SK-N-SH (cell line): ENCODE measurements around the gene SH2D3C. TPM values are rescaled to one million over a fixed set of nuclear protein-coding genes. Genes with fewer than 3 reads are reported as not detected.

Experiments used
- CTCF ChIA-PET: fragments of 300-600, 350-600 bp; formaldehyde crosslinking; extraction: SDS; loops from one replicate; lab custom pipeline; 2021; lab: Yijun Ruan, JAX
- POLR2A ChIA-PET: fragments of 350-600 bp; sonication (Branson Sonifier 250); formaldehyde crosslinking; extraction: SDS; loops from one replicate; lab custom pipeline; 2020; ENCODE audit warnings: antibody characterized with exemption, inconsistent platforms; lab: Yijun Ruan, JAX
- DNase-seq: peaks from one replicate; pipeline ENCODE4 v3.0.0; 2012
- H2AFZ ChIP-seq: fragments of 200-600 bp; sonication (generic); 2 replicates; pipeline ENCODE4 v1.8.1; 2016; ENCODE audit warnings: antibody characterized with exemption, mild to moderate bottlenecking, low read depth
- H3F3A ChIP-seq: fragments of 200-600 bp; sonication (generic); replicated peaks from 2 replicates; pipeline ENCODE3; 2016; ENCODE audit warnings: antibody characterized with exemption, mild to moderate bottlenecking; ENCODE audit not compliant: insufficient read depth
- H3K27ac ChIP-seq, 2 experiments: fragments of 200-500 bp in 1 of 2; fragments of 200-600 bp in 1 of 2; sonication (Bioruptor generic) in 1 of 2; sonication (generic), shearing (Covaris generic) in 1 of 2; 2 replicates each; pipeline versions ENCODE4 v1.5.1 to v1.6.1; 2014 to 2016; ENCODE audit warnings: low read depth in 2 of 2, inconsistent platforms in 1 of 2, low read length in 1 of 2, mild to moderate bottlenecking in 1 of 2, mixed read lengths in 1 of 2
- H3K27me3 ChIP-seq: fragments of 200-600 bp; sonication (generic), shearing (Covaris generic); 2 replicates; pipeline ENCODE4 v1.6.1; 2016; ENCODE audit warnings: mixed run types; ENCODE audit not compliant: insufficient read depth
- H3K36me3 ChIP-seq, 2 experiments: fragments of 200-500 bp in 1 of 2; fragments of 200-600 bp in 1 of 2; sonication (Bioruptor generic) in 1 of 2; sonication (generic) in 1 of 2; replicated peaks in 1 of 2; 2 replicates each; pipeline versions ENCODE3 to v1.5.1; 2014 to 2016; ENCODE audit warnings: low read length in 1 of 2, mild to moderate bottlenecking in 1 of 2; ENCODE audit not compliant: insufficient read depth in 2 of 2, control insufficient read depth in 1 of 2
- H3K4me1 ChIP-seq, 2 experiments: fragments of 200-500 bp in 1 of 2; fragments of 200-600 bp in 1 of 2; sonication (Bioruptor generic) in 1 of 2; sonication (generic), shearing (Covaris generic) in 1 of 2; 2 replicates each; pipeline versions ENCODE4 v1.5.1 to v1.6.1; 2014 to 2016; ENCODE audit warnings: low read depth in 1 of 2, low read length in 1 of 2, mixed run types in 1 of 2; ENCODE audit not compliant: insufficient read depth in 2 of 2, control insufficient read depth in 1 of 2
- H3K4me2 ChIP-seq: fragments of 200-600 bp; sonication (generic), shearing (Covaris generic); 2 replicates; pipeline ENCODE4 v1.6.1; 2017; ENCODE audit warnings: mixed run types
- H3K4me3 ChIP-seq, 2 experiments: fragments of 200-500 bp in 1 of 2; fragments of 200-600 bp in 1 of 2; sonication (Bioruptor generic) in 1 of 2; sonication (generic), shearing (Covaris generic) in 1 of 2; 2 replicates each; pipeline versions ENCODE4 v1.5.1 to v1.8.1; 2014 to 2016; ENCODE audit warnings: low read depth in 2 of 2, inconsistent platforms in 1 of 2, low read length in 1 of 2, mild to moderate bottlenecking in 1 of 2, mixed read lengths in 1 of 2, moderate library complexity in 1 of 2
- H3K79me2 ChIP-seq: fragments of 200-600 bp; sonication (generic); 2 replicates; pipeline ENCODE4 v1.8.1; 2017; ENCODE audit warnings: mild to moderate bottlenecking; ENCODE audit not compliant: insufficient read depth
- H3K9ac ChIP-seq: fragments of 200-600 bp; sonication (generic); 2 replicates; pipeline ENCODE4 v1.6.1; 2017; ENCODE audit warnings: mixed run types
- H3K9me2 ChIP-seq: fragments of 200-600 bp; sonication (generic); 2 replicates; pipeline ENCODE4 v1.6.1; 2017; ENCODE audit warnings: mixed run types
- H3K9me3 ChIP-seq: fragments of 200-600 bp; sonication (generic); 2 replicates; pipeline ENCODE4 v1.6.1; 2017; ENCODE audit warnings: mixed run types, mild to moderate bottlenecking, moderate library complexity
- H4K20me1 ChIP-seq: fragments of 200-600 bp; sonication (generic); 2 replicates; pipeline ENCODE4 v1.6.1; 2017; ENCODE audit warnings: mild to moderate bottlenecking, mixed run types; ENCODE audit not compliant: insufficient read depth
- CHD2 ChIP-seq: fragments of 150-350 bp; IDR thresholded peaks from 2 replicates; pipeline ENCODE4 v1.6.1; 2018; ENCODE audit warnings: low read length; ENCODE audit not compliant: partially characterized antibody
- EP300 ChIP-seq, 2 experiments: IDR thresholded peaks; 2 replicates each; pipeline versions ENCODE4 v1.4.0 to v1.6.1; 2012; ENCODE audit warnings: borderline replicate concordance in 1 of 2, low read depth in 1 of 2, low read length in 1 of 2
- FOSL2 ChIP-seq: IDR thresholded peaks from 2 replicates; pipeline ENCODE4 v1.4.0; 2012; ENCODE audit warnings: low read depth, mild to moderate bottlenecking, moderate library complexity, borderline replicate concordance
- FOXJ3 ChIP-seq: sonication (generic); formaldehyde crosslinking; IDR thresholded peaks from 2 replicates; pipeline ENCODE4 v1.5.1; 2020; ENCODE audit warnings: mild to moderate bottlenecking, missing genetic modification reagents
- FOXM1 ChIP-seq: IDR thresholded peaks from 2 replicates; pipeline ENCODE4 v1.4.0; 2012; ENCODE audit warnings: low read depth, mild to moderate bottlenecking
- GABPA ChIP-seq: IDR thresholded peaks from 2 replicates; pipeline ENCODE4 v1.4.0; 2012; ENCODE audit warnings: low read depth, mild to moderate bottlenecking
- MAX ChIP-seq: IDR thresholded peaks from 2 replicates; pipeline ENCODE4 v1.4.0; 2012; ENCODE audit warnings: low read depth
- MXI1 ChIP-seq: IDR thresholded peaks from 2 replicates; pipeline ENCODE4 v1.6.1; 2012; ENCODE audit warnings: mild to moderate bottlenecking, low read depth, low read length, improper control_type of control experiment
- NRF1 ChIP-seq: IDR thresholded peaks from 2 replicates; pipeline ENCODE4 v1.6.1; 2012; ENCODE audit warnings: low read depth, mild to moderate bottlenecking, low read length
- RAD21 ChIP-seq: IDR thresholded peaks from 2 replicates; pipeline ENCODE4 v1.6.1; 2012; ENCODE audit warnings: mild to moderate bottlenecking, low read length
- RCOR1 ChIP-seq: fragments of 150-350 bp; IDR thresholded peaks from 2 replicates; pipeline ENCODE4 v1.6.1; 2017; ENCODE audit warnings: antibody characterized with exemption, low read length
- REST ChIP-seq: IDR thresholded peaks from 2 replicates; pipeline ENCODE4 v1.6.1; 2012; ENCODE audit warnings: mild to moderate bottlenecking, low read depth, low read length, moderate library complexity
- RFX5 ChIP-seq: IDR thresholded peaks from 2 replicates; pipeline ENCODE4 v1.6.1; 2012; ENCODE audit warnings: mild to moderate bottlenecking, improper control_type of control experiment, low read length
- RXRA ChIP-seq: IDR thresholded peaks from 2 replicates; pipeline ENCODE4 v1.4.0; 2012; ENCODE audit warnings: low read depth, mild to moderate bottlenecking, borderline replicate concordance
- USF1 ChIP-seq: IDR thresholded peaks from 2 replicates; pipeline ENCODE4 v1.4.0; 2012; ENCODE audit warnings: low read depth, borderline replicate concordance
- WGBS: methylation state at CpG from one replicate; pipeline ENCODE4 v1.1.6; 2017; ENCODE audit warnings: low lambda C conversion rate; 5-methylcytosine and 5-hydroxymethylcytosine counted together
- polyA plus RNA-seq, 3 experiments: library from polyadenylated mRNA; depleted of rRNA; stranded (reverse); fragments of >200 nt; gene quantifications; 2 replicates each; pipeline ENCODE4 v1.2.3, GENCODE V29; 2012

Gene SH2D3C
- polyA plus RNA-seq, 1 of the 3 experiments (the other 2 are of a cell fraction), result 0.15 TPM

- H3K27me3 ChIP-seq, result no peaks in the 10 kb centered on the region
- no peak overlapping the region for H2AFZ ChIP-seq
- ChIA-PET POLR2A (interaction anchor here (1.4 kb wide), 1 partner anchor 12 kb away, joined by 4 read pairs; the partner anchor contains the start of genes PTRH1 and TTC16), CTCF (interaction anchor here (1.2 to 1.7 kb wide), 2 partner anchors 31 to 116 kb away, joined by 3 to 6 read pairs; partner anchors contain the start of gene TOR2A)
- H3K9me3 ChIP-seq, result no peaks in the 10 kb centered on the region
- no peaks in the 10 kb centered on the region for H3K36me3 ChIP-seq
- no peaks in the 10 kb centered on the region for H3K79me2 ChIP-seq
- 91% methylated on average over 9 of the region's 9 CpGs for WGBS
- H3K4me1 ChIP-seq, result peaks cover 0 to 37% of the 10 kb centered on the region in 2 experiments; a peak in 1 of 4 replicates
- no peaks in the 10 kb centered on the region for H3K9me2 ChIP-seq
- no peak overlapping the region for H3K27ac ChIP-seq
- H3K4me3 ChIP-seq, result no peak overlapping the region
- no peak overlapping the region for H3K9ac ChIP-seq
- no peak for TF ChIP-seq FOSL2
- TF ChIP-seq RCOR1, result no peak
- no peak for TF ChIP-seq RAD21
- no peak for TF ChIP-seq MAX
- DNase-seq, result no peak
- no peak overlapping the region for H3K4me2 ChIP-seq
- no peaks in the 10 kb centered on the region for H4K20me1 ChIP-seq
- peaks cover 1% of the 10 kb centered on the region for H3F3A ChIP-seq
Observed at GRCh38 chr9:127703289-127703946, 75.0 kb downstream of the SH2D3C start.

GRCh38 chr9:127700594-127701255 is 77.7 kb downstream of the SH2D3C start:
- Histone ChIP-seq H3K4me3 (no peak overlapping the region), H3K79me2 (no peaks in the 10 kb centered on the region), H3K4me1 (peaks cover 0 to 20% of the 10 kb centered on the region in 2 experiments; a peak in 1 of 4 replicates), H3K9me3 (no peaks in the 10 kb centered on the region), H4K20me1 (no peaks in the 10 kb centered on the region), H3K36me3 (no peaks in the 10 kb centered on the region), H3K9ac (no peak overlapping the region), H3K9me2 (no peaks in the 10 kb centered on the region), H3K27ac (peak overlapping the region in 1 of 2 experiments; percentile 19; a peak in 1 of 4 replicates), H3F3A (peaks cover 10% of the 10 kb centered on the region), H2AFZ (no peak overlapping the region), H3K4me2 (no peak overlapping the region), H3K27me3 (no peaks in the 10 kb centered on the region)
- 83% methylated on average over 5 of the region's 5 CpGs for WGBS
- TF ChIP-seq RXRA (no peak), FOSL2 (no peak), MXI1 (no peak)
- DNase-seq, result no peak
- ChIA-PET POLR2A (no interaction called here), CTCF (interaction anchor here (1.0 to 2.3 kb wide), 3 partner anchors 15 to 32 kb away, joined by 4 to 7 read pairs (median 4); partner anchors contain the start of genes PTRH1 and TTC16)

GRCh38 chr9:127700140-127700539 is 78.3 kb downstream of the SH2D3C start:
- H3K9ac ChIP-seq, result no peak overlapping the region
- H4K20me1 ChIP-seq, result no peaks in the 10 kb centered on the region
- POLR2A ChIA-PET, result no interaction called here
- H3F3A ChIP-seq, result peaks cover 12% of the 10 kb centered on the region
- no peaks in the 10 kb centered on the region for H3K9me3 ChIP-seq
- H3K4me1 ChIP-seq, result peaks cover 0 to 14% of the 10 kb centered on the region in 2 experiments; a peak in 1 of 4 replicates
- H3K36me3 ChIP-seq, result no peaks in the 10 kb centered on the region
- H3K79me2 ChIP-seq, result no peaks in the 10 kb centered on the region
- WGBS, result 100% methylated on average over 2 of the region's 2 CpGs
- no peak overlapping the region for H2AFZ ChIP-seq
- H3K9me2 ChIP-seq, result no peaks in the 10 kb centered on the region
- H3K4me3 ChIP-seq, result no peak overlapping the region
- H3K27me3 ChIP-seq, result no peaks in the 10 kb centered on the region
- H3K4me2 ChIP-seq, result no peak overlapping the region
- peak overlapping the region in 1 of 2 experiments; percentile 19; a peak in 1 of 4 replicates for H3K27ac ChIP-seq
- CTCF ChIA-PET, result interaction anchor here (1.9 to 2.3 kb wide), 2 partner anchors 14 to 31 kb away, joined by 4 to 7 read pairs; no protein-coding TSS in a partner anchor
- DNase-seq, result no peak
- TF ChIP-seq EP300 (IDR thresholded peaks at IDR 0.05; ENCODE audit: borderline replicate concordance in 1 of 2, low read depth in 1 of 2, low read length in 1 of 2) (no peak), FOXM1 (no peak), FOXJ3 (no peak), USF1 (no peak), RAD21 (no peak), MAX (no peak), RFX5 (no peak), REST (no peak), CHD2 (no peak), GABPA (no peak), NRF1 (no peak)
